OCI-LY3 (cell line): ENCODE results near the gene CLTCL1.

Source experiments
- CTCF ChIP-seq: fragments of 200-600, 300-600 bp; sonication (generic); IDR thresholded peaks from 2 replicates; pipeline ENCODE4 v1.5.1; 2014; ENCODE audit warnings: antibody characterized with exemption, low read length, low read depth
- EZH2phosphoT487 ChIP-seq: fragments of 200-600 bp; shearing (Covaris generic); IDR thresholded peaks from 2 replicates; pipeline ENCODE4 v1.6.1; 2018; ENCODE audit warnings: antibody characterized with exemption, mixed run types, low read depth

GRCh38 chr22:19210188-19210587, 81.3 kb downstream of the CLTCL1 start:
- TF ChIP-seq CTCF, result no peak
- no peak for TF ChIP-seq EZH2phosphoT487
